Measurements from ENCODE around the gene SOX15.

Gene SOX15

DNA sequence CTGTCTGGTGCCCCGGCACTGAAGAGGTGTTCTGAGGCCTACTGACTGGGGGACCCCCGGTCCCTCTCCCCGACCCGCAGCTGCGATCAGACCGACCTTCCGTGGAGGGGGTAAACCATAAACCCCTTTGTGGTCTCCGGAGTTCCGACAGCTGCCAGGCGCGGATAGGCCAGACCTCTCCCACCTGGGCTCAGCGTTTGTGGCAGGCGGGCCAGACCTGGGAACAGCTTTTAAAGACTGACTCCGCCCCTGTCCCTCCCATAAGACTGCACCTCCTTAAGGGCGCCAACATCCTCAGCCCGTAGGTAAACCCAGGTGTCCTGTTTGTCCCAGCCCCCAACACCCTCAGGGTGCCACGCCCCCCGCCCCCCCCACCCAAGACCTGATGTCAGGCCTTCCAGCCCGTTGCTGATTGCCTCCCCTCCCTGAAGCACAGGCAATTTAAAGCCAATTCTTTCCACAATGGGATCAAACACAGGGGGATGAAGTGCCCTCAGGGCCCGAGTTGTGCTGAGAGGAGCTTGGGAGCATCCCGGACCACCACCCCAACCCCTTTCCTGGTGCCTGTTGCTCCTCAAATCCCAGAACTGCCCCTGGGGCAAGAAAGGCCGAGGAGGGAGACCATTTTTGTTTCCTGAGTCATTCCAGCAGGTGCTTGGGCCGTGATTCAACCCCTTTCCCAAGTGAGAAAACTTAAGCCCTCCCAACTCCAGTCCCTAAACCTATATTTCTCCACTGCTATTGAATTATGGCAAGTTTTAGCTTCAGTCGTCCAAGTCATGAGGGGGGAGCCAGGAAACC, at the start of gene SOX15:
TSS of gene SOX15 (minus strand) at position 204 of the 801 bp plus-strand sequence. CDS start 418 bp downstream, outside the sequence.
- Histone ChIP-seq H3K4me1 (ENCODE audit: control insufficient read depth, low read length) (peaks cover 9% of the 10 kb centered on the region), H3K4me2 (ENCODE audit: low read length) (no peak within 1 kb of the TSS), H3F3A (ENCODE audit: control insufficient read depth, insufficient read depth) (peaks cover 3% of the 10 kb centered on the region; the same call in 1 of the 2 replicates), H3K4me3 (ENCODE audit: low read length) (no peak within 1 kb of the TSS), H3K27me3 (ENCODE audit: control insufficient read depth, low read length) (no peaks in the 10 kb centered on the region), H3K36me3 (ENCODE audit: control insufficient read depth, low read length) (peaks cover 87% of the 10 kb centered on the region), H3K9me2 (replicated peaks; ENCODE audit: control insufficient read depth, low read length) (no peaks in the 10 kb centered on the region), H3K79me2 (ENCODE audit: control insufficient read depth, low read length) (peaks cover 15% of the 10 kb centered on the region), H4K20me1 (ENCODE audit: control insufficient read depth, insufficient read depth, low read depth, low read length) (no peaks in the 10 kb centered on the region), H3K9me3 (ENCODE audit: control insufficient read depth, insufficient read depth, low read length) (no peaks in the 10 kb centered on the region), H3K27ac (ENCODE audit: low read depth, low read length) (no peak within 1 kb of the TSS)
- no peak for TF ChIP-seq EZH2phosphoT487 (IDR thresholded peaks at IDR 0.05; ENCODE audit: borderline replicate concordance, low read length)
- TF ChIP-seq, protein P1, sequence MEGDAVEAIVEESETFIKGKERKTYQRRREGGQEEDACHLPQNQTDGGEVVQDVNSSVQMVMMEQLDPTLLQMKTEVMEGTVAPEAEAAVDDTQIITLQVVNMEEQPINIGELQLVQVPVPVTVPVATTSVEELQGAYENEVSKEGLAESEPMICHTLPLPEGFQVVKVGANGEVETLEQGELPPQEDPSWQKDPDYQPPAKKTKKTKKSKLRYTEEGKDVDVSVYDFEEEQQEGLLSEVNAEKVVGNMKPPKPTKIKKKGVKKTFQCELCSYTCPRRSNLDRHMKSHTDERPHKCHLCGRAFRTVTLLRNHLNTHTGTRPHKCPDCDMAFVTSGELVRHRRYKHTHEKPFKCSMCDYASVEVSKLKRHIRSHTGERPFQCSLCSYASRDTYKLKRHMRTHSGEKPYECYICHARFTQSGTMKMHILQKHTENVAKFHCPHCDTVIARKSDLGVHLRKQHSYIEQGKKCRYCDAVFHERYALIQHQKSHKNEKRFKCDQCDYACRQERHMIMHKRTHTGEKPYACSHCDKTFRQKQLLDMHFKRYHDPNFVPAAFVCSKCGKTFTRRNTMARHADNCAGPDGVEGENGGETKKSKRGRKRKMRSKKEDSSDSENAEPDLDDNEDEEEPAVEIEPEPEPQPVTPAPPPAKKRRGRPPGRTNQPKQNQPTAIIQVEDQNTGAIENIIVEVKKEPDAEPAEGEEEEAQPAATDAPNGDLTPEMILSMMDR (IDR thresholded peaks at IDR 0.05; ENCODE audit: low read depth, low read length, poor library complexity, severe bottlenecking), result no peak

GRCh38 chr17:7636163-7636562, 46.3 kb upstream of the SOX15 start:
- no peaks in the 10 kb centered on the region for H3K79me2 ChIP-seq (ENCODE audit: control insufficient read depth, low read length)
- no peak overlapping the region for H3K4me3 ChIP-seq (ENCODE audit: low read length)
- H3K4me2 ChIP-seq (ENCODE audit: low read length), result no peak overlapping the region
- no peaks in the 10 kb centered on the region for H3K36me3 ChIP-seq (ENCODE audit: control insufficient read depth, low read length)
- H3K27ac ChIP-seq (ENCODE audit: low read depth, low read length), result no peak overlapping the region
- no peaks in the 10 kb centered on the region for H3F3A ChIP-seq (ENCODE audit: control insufficient read depth, insufficient read depth)
- H3K9me3 ChIP-seq (ENCODE audit: control insufficient read depth, insufficient read depth, low read length), result no peaks in the 10 kb centered on the region
- H3K27me3 ChIP-seq (ENCODE audit: control insufficient read depth, low read length), result no peaks in the 10 kb centered on the region; the same call in 1 of the 2 replicates
- H3K9me2 ChIP-seq (replicated peaks; ENCODE audit: control insufficient read depth, low read length), result no peaks in the 10 kb centered on the region
- TF ChIP-seq, protein P1 (IDR thresholded peaks at IDR 0.05; ENCODE audit: low read depth, low read length, poor library complexity, severe bottlenecking), result no peak
- no peak for TF ChIP-seq EZH2phosphoT487 (IDR thresholded peaks at IDR 0.05; ENCODE audit: borderline replicate concordance, low read length)
- H4K20me1 ChIP-seq (ENCODE audit: control insufficient read depth, insufficient read depth, low read depth, low read length), result no peaks in the 10 kb centered on the region
- H3K4me1 ChIP-seq (ENCODE audit: control insufficient read depth, low read length), result no peaks in the 10 kb centered on the region

- no peaks in the 10 kb centered on the region for H3K9me3 ChIP-seq (ENCODE audit: control insufficient read depth, insufficient read depth, low read length)
- no peaks in the 10 kb centered on the region for H3K79me2 ChIP-seq (ENCODE audit: control insufficient read depth, low read length)
- H3K4me3 ChIP-seq (ENCODE audit: low read length), result no peak overlapping the region
- H3K27ac ChIP-seq (ENCODE audit: low read depth, low read length), result no peak overlapping the region
- H3F3A ChIP-seq (ENCODE audit: control insufficient read depth, insufficient read depth), result no peaks in the 10 kb centered on the region
- no peaks in the 10 kb centered on the region for H3K36me3 ChIP-seq (ENCODE audit: control insufficient read depth, low read length)
- H3K4me1 ChIP-seq (ENCODE audit: control insufficient read depth, low read length), result no peaks in the 10 kb centered on the region
- no peaks in the 10 kb centered on the region for H4K20me1 ChIP-seq (ENCODE audit: control insufficient read depth, insufficient read depth, low read depth, low read length)
- no peaks in the 10 kb centered on the region; the same call in 1 of the 2 replicates for H3K27me3 ChIP-seq (ENCODE audit: control insufficient read depth, low read length)
- TF ChIP-seq EZH2phosphoT487 (IDR thresholded peaks at IDR 0.05; ENCODE audit: borderline replicate concordance, low read length), result no peak
- TF ChIP-seq, protein P1 (IDR thresholded peaks at IDR 0.05; ENCODE audit: low read depth, low read length, poor library complexity, severe bottlenecking), result peak; percentile 45
- no peaks in the 10 kb centered on the region for H3K9me2 ChIP-seq (replicated peaks; ENCODE audit: control insufficient read depth, low read length)
- no peak overlapping the region for H3K4me2 ChIP-seq (ENCODE audit: low read length)
These were observed 44.5 kb upstream of the SOX15 start for GRCh38 chr17:7634384-7634783.

Measured in DOHH2 (cell line).